Fibroblast of mammary gland (primary cell): ENCODE measurements around the gene MLLT10.
"Not testable (repeated sequence)": the region's sequence is repeated elsewhere in the genome, so short reads cannot be mapped to it uniquely, and the experiment has no call there.

ENCODE experiments used
- DNase-seq: peaks from one replicate; pipeline ENCODE4 v3.0.0-alpha.2; 2010; ENCODE audit warnings: low read depth
- H3K4me3 ChIP-seq: 2 replicates; pipeline ENCODE4 v1.5.1; 2011; ENCODE audit warnings: low read depth, mild to moderate bottlenecking, low read length, moderate library complexity; ENCODE audit not compliant: control insufficient read depth
- CTCF ChIP-seq: conservative IDR thresholded peaks from 2 replicates; pipeline ENCODE4 v1.5.1; 2011; ENCODE audit warnings: low read depth, low read length, inconsistent platforms; ENCODE audit not compliant: control insufficient read depth, insufficient read depth

Gene MLLT10

DNA sequence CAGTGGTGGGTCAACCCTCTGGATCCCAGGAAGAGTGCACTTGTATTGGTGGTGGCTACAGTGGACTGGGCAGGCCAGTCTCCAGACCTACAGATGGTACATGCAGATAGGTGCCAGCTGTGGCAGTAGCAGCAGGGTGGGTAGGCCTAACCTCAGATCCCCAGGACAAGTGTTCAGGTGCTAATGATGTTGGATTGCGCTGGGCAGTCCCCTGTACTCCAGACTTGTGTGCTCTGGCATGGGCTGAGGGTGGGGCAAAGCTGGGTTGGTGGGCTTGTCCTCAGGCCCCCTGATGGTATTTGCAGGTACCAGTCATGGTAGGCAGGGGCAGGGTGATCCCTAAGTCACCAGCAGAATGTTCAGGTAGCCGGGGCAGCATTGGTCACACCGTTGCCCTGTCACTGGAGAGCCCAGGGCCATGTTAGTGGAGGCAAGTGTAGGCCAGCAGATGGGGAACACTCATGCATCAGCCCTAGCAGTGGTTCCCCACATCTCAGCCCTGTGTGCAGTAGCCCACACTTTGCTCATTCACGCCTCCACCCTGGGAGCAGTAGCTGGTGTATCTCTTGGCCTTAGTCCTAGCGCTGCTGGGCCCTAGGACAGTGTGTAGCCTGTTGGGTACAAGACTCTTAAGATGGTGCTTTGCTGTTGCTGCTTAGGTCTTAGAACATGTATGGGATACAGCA is 171.3 kb downstream of the MLLT10 start:
- DNase-seq, result no peak
- TF ChIP-seq CTCF, result no peak

DNA sequence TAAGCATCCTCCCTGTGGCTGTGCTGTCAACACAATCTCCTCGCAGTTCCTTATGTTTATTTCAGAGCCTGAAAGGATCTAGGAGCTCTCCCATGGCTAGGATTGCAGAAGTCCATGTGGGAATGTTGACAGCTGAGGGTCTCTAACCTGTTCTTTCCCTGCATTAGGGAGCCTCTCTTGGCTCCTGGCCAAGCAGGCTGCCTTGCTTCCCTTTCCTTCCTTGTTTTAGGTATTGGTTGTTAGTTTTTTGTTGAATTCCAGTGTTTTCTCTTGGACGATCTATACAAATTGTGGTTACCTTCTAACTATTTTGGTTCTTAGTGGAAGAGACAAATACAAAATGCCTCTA is 171.8 kb downstream of the MLLT10 start:
- no peak overlapping the region for H3K4me3 ChIP-seq
- TF ChIP-seq CTCF, result no peak
- DNase-seq, result no peak

More for the DNA sequence above, 171.3 kb downstream of the MLLT10 start:
- no peak overlapping the region for H3K4me3 ChIP-seq

- H3K4me3 ChIP-seq, result no peak overlapping the region
- DNase-seq, result no peak
- TF ChIP-seq CTCF, result no peak
Observed at GRCh38 chr10:21707498-21707897, 173.5 kb downstream of the MLLT10 start.

DNA sequence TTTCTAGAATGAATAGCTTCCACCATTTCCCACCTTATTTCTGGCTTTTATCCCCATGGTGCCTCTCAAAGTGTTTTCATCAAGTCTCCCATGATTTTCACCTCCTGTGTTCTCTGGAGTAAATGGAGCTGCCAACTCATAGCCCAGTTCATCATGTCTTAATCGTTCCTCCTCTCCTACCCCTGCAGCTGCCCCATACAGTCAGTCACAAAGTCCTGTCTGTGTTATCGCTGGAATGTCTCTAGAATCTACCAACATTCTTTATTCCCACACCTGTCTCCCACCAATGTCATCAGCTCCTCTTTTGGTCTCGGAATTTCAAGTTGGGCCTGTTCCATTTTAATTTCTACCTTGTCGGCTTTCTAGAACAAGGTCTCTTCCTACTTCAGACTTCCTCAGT is 178.9 kb downstream of the MLLT10 start:
- DNase-seq, result no peak
- H3K4me3 ChIP-seq, result no peak overlapping the region
- TF ChIP-seq CTCF, result no peak

DNA sequence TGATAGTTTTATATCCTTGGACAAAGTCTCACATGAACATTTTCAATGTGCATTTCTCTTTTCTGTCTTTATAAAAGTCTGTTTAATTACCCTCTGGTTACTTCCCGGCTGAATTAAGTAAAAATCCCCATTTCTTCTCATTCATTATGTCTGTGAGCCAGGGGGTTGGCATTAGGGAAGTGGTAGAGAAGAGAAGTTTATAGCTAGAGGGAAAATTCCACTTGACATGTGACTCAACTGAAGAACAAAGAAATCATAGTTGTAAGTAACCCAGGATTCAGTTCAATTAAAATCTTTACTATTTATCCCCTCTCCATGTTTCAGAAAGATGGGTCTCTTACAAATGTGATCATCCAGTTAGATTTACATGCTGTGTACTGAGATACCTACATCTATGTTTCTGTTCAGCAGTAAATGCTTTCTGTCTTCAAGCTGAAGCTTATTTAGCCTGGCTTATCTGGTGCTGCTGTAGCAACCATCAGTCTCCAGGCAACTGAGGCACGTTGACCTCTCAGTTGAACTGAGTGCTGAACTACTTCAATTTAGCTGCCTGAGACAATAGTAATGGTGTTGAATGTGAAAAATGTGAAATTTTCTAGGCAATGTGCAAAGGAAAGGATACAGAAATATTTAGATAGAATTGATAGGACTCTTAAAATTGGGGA is 181.6 kb downstream of the MLLT10 start:
- no peak for TF ChIP-seq CTCF
- DNase-seq, result no peak
- no peak overlapping the region for H3K4me3 ChIP-seq

DNA sequence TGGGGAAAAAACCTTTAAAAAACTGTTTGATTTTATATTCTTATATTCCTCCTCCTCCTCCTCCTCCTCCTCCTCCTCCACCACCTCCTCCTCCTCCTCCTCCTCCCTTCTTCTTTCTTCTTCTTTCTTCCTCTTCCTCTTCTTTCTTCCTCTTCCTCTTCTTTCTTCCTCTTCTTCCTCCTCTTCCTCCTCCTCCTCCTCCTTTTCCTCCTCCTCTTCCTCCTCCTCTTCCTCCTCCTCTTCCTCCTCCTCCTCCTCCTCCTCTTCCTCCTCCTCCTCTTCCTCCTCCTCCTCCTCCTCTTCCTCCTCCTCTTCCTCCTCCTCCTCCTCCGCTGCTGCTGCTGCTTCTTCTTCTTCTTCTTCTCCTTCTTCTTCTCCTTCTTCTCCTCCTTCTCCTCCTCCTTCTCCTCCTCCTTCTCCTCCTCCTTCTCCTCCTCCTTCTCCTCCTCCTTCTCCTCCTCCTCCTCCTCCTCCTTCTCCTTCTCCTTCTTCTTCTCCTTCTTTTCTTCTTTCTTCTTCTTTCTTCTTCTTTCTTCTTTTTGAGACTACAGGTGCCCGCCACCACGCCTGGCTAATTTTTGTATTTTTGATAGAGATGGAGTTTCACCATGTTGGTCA is 183.5 kb downstream of the MLLT10 start:
- not testable (repeated sequence) for DNase-seq, H3K4me3 ChIP-seq

DNA sequence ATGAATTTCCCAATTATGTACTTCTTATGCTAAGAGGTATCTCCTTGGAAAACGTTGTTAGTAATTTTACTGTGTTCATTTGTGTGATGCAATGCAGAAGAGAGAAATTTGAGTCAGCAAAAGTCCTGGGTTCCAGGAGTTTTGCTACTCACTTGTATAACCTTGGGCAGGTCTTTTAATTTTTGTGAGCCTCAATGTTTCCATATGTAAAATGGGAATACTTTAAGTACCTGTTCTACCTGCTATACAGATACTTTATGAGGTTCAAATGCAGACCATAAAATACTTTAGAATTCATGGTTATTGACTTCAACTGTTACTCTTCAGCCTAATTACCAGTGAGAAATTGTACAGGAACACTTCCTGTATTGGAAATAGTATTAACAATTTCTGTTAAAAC is 185.5 kb downstream of the MLLT10 start:
- no peak for DNase-seq
- no peak for TF ChIP-seq CTCF
- no peak overlapping the region for H3K4me3 ChIP-seq
